Transverse colon (tissue), 3 donors: ENCODE measurements around the gene DTYMK.

Experiments used
- CTCF ChIP-seq, 5 experiments: fragments of 200-600 bp in 3 of 5; fragments of 450-650 bp in 2 of 5; sonication (generic) in 3 of 5; IDR thresholded peaks; 1 replicate in 2 of 5; 2 replicates in 3 of 5; pipeline ENCODE4 v1.5.1; 2016 to 2017; ENCODE audit warnings: antibody characterized with exemption in 5 of 5, inconsistent platforms in 3 of 5, mild to moderate bottlenecking in 2 of 5, moderate library complexity in 1 of 5
- EP300 ChIP-seq: sonication (generic); formaldehyde crosslinking; IDR thresholded peaks from one replicate; pipeline ENCODE4 v1.6.1; 2017; ENCODE audit warnings: antibody characterized with exemption, low read depth
- POLR2A ChIP-seq: fragments of 450-650 bp; IDR thresholded peaks from one replicate; pipeline ENCODE4 v1.6.1; 2016; ENCODE audit warnings: antibody characterized with exemption, mild to moderate bottlenecking, moderate library complexity

- TF ChIP-seq POLR2A (no peak), CTCF (IDR thresholded peaks at IDR 0.05) (no peak), EP300 (no peak)
These were observed 7.7 kb downstream of the DTYMK start for GRCh38 chr2:241678784-241679540.
